Measurements from ENCODE around the gene PNPLA3. TPM values are rescaled to one million over a fixed set of nuclear protein-coding genes. Genes with fewer than 3 reads are reported as not detected.

PNPLA3 gene
- total RNA-seq, 1 experiment from 2014 or later: 19.8 TPM

GRCh38 chr22:43955040-43955882 lies 31.7 kb downstream of the PNPLA3 start, which contains the start of gene SAMM50 (continued):
- 0 out of 2 replicates have a peak, but pooled peaks have one; percentile 18 for TF ChIP-seq KAT7 (CRISPR knock-in tag; IDR thresholded peaks at IDR 0.05; ENCODE audit: borderline replicate concordance)
- TF ChIP-seq, protein P1, sequence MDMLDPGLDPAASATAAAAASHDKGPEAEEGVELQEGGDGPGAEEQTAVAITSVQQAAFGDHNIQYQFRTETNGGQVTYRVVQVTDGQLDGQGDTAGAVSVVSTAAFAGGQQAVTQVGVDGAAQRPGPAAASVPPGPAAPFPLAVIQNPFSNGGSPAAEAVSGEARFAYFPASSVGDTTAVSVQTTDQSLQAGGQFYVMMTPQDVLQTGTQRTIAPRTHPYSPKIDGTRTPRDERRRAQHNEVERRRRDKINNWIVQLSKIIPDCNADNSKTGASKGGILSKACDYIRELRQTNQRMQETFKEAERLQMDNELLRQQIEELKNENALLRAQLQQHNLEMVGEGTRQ (CRISPR knock-in tag; IDR thresholded peaks at IDR 0.05): peak; percentile 87
- TF ChIP-seq, protein P2, sequence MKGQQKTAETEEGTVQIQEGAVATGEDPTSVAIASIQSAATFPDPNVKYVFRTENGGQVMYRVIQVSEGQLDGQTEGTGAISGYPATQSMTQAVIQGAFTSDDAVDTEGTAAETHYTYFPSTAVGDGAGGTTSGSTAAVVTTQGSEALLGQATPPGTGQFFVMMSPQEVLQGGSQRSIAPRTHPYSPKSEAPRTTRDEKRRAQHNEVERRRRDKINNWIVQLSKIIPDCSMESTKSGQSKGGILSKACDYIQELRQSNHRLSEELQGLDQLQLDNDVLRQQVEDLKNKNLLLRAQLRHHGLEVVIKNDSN (CRISPR knock-in tag; IDR thresholded peaks at IDR 0.05): peak; percentile 85
- TF ChIP-seq ATF1 (CRISPR knock-in tag; IDR thresholded peaks at IDR 0.05): no peak
- no peak for TF ChIP-seq NR1H2 (CRISPR knock-in tag; IDR thresholded peaks at IDR 0.05)
- peak; percentile 79 for TF ChIP-seq NFYB (CRISPR knock-in tag; conservative IDR thresholded peaks at IDR 0.05; ENCODE audit: low read depth)
- no peak for TF ChIP-seq ZNF396 (CRISPR knock-in tag; IDR thresholded peaks at IDR 0.05; ENCODE audit: borderline replicate concordance)
- peak; percentile 55; the same call in 1 of the 2 replicates for TF ChIP-seq TP53 (CRISPR knock-in tag; IDR thresholded peaks at IDR 0.05)
- TF ChIP-seq, protein P3, sequence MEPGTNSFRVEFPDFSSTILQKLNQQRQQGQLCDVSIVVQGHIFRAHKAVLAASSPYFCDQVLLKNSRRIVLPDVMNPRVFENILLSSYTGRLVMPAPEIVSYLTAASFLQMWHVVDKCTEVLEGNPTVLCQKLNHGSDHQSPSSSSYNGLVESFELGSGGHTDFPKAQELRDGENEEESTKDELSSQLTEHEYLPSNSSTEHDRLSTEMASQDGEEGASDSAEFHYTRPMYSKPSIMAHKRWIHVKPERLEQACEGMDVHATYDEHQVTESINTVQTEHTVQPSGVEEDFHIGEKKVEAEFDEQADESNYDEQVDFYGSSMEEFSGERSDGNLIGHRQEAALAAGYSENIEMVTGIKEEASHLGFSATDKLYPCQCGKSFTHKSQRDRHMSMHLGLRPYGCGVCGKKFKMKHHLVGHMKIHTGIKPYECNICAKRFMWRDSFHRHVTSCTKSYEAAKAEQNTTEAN (CRISPR knock-in tag; IDR thresholded peaks at IDR 0.05): peak; percentile 69; the same call in 1 of the 2 replicates

- no peak for DNase-seq (ENCODE audit: low spot score)
- Mint-ChIP-seq H3K4me3 (peak overlapping the region; percentile 95), H3K9me3 (no peaks in the 10 kb centered on the region), H3K27ac (peak overlapping the region; percentile 89), H3K27me3 (ENCODE audit: low read depth) (no peaks in the 10 kb centered on the region), H3K4me1 (peaks cover 29% of the 10 kb centered on the region), H3K36me3 (no peaks in the 10 kb centered on the region)
- ATAC-seq: no peak
- ChIA-PET POLR2A (interaction anchor here (0.9 kb wide), 1 partner anchor 32 kb away, joined by 3 read pairs; the partner anchor contains the start of gene PNPLA3), CTCF (interaction anchor here (0.6 to 2.8 kb wide), 6 partner anchors 10 to 703 kb away, joined by 3 to 17 read pairs (median 7); no protein-coding TSS in a partner anchor)
- TF ChIP-seq MLX (CRISPR knock-in tag; IDR thresholded peaks at IDR 0.05): no peak
- no peak for TF ChIP-seq NFE2L1 (CRISPR knock-in tag; IDR thresholded peaks at IDR 0.05)
- no peak for TF ChIP-seq MYBL2 (CRISPR knock-in tag; IDR thresholded peaks at IDR 0.05)
- TF ChIP-seq ATF3 (CRISPR knock-in tag; conservative IDR thresholded peaks at IDR 0.05): no peak
- TF ChIP-seq RELA (CRISPR knock-in tag; IDR thresholded peaks at IDR 0.05; ENCODE audit: borderline replicate concordance): no peak
- no peak for TF ChIP-seq ZNF219 (CRISPR knock-in tag; IDR thresholded peaks at IDR 0.05; ENCODE audit: borderline replicate concordance)
- no peak for TF ChIP-seq TP53 (CRISPR knock-in tag; IDR thresholded peaks at IDR 0.05)
- TF ChIP-seq, protein P1 (CRISPR knock-in tag; IDR thresholded peaks at IDR 0.05): no peak
- TF ChIP-seq ZNF416 (CRISPR knock-in tag; IDR thresholded peaks at IDR 0.05): no peak
- no peak for TF ChIP-seq ZMAT4 (CRISPR knock-in tag; IDR thresholded peaks at IDR 0.05)
- TF ChIP-seq, protein P3 (CRISPR knock-in tag; IDR thresholded peaks at IDR 0.05): no peak
- TF ChIP-seq, protein P4, sequence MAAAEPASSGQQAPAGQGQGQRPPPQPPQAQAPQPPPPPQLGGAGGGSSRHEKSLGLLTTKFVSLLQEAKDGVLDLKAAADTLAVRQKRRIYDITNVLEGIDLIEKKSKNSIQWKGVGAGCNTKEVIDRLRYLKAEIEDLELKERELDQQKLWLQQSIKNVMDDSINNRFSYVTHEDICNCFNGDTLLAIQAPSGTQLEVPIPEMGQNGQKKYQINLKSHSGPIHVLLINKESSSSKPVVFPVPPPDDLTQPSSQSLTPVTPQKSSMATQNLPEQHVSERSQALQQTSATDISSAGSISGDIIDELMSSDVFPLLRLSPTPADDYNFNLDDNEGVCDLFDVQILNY (CRISPR knock-in tag; IDR thresholded peaks at IDR 0.05): no peak
- TF ChIP-seq HMGA2 (CRISPR knock-in tag; IDR thresholded peaks at IDR 0.05): no peak
- TF ChIP-seq, protein P5, sequence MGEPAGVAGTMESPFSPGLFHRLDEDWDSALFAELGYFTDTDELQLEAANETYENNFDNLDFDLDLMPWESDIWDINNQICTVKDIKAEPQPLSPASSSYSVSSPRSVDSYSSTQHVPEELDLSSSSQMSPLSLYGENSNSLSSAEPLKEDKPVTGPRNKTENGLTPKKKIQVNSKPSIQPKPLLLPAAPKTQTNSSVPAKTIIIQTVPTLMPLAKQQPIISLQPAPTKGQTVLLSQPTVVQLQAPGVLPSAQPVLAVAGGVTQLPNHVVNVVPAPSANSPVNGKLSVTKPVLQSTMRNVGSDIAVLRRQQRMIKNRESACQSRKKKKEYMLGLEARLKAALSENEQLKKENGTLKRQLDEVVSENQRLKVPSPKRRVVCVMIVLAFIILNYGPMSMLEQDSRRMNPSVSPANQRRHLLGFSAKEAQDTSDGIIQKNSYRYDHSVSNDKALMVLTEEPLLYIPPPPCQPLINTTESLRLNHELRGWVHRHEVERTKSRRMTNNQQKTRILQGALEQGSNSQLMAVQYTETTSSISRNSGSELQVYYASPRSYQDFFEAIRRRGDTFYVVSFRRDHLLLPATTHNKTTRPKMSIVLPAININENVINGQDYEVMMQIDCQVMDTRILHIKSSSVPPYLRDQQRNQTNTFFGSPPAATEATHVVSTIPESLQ (CRISPR knock-in tag; IDR thresholded peaks at IDR 0.05): no peak
These were observed 32.5 kb downstream of the PNPLA3 start for GRCh38 chr22:43955883-43956782.
